ENCODE results near the gene COX7A2. TPM values are rescaled to one million over a fixed set of nuclear protein-coding genes. Genes with fewer than 3 reads are reported as not detected.

COX7A2 gene
- total and polyA plus RNA-seq, 10 of the 15 experiments (the other 5 are each of a cell fraction or from before 2014, with no cell fraction given) = 199 to 1,834 (median 576) TPM

GRCh38 chr6:75246386-75246785, 2.8 kb upstream of the COX7A2 start:
- Histone ChIP-seq H3K4me1 (ENCODE audit: control insufficient read depth, insufficient read depth, low read length) (no peaks in the 10 kb centered on the region), H3K27ac (ENCODE audit: control insufficient read depth, insufficient read depth) (no peak overlapping the region), H2AFZ (ENCODE audit: control insufficient read depth, low read depth, low read length) (no peak overlapping the region), H4K20me1 (ENCODE audit: control insufficient read depth, insufficient read depth) (no peaks in the 10 kb centered on the region), H3K9ac (ENCODE audit: control insufficient read depth, insufficient read depth, low read length) (no peak overlapping the region), H3K36me3 (ENCODE audit: control insufficient read depth in 2 of 2, insufficient read depth in 2 of 2, low read length in 1 of 2) (0 out of 4 replicates have a peak, but pooled peaks cover 0 to 4% of the 10 kb centered on the region in 2 experiments), H3K4me2 (ENCODE audit: control insufficient read depth, insufficient read depth) (no peak overlapping the region), H3K27me3 (replicated peaks in 1 of 2; ENCODE audit: control insufficient read depth in 2 of 2, insufficient read depth in 2 of 2, low read length in 1 of 2) (no peaks in the 10 kb centered on the region), H3K4me3 (no peak overlapping the region), H3K79me2 (ENCODE audit: control insufficient read depth, insufficient read depth, low read length) (peaks cover 17% of the 10 kb centered on the region), H3K9me3 (replicated peaks; ENCODE audit: control insufficient read depth, insufficient read depth, low read length) (no peaks in the 10 kb centered on the region)
- in situ Hi-C loops (cut with MboI) (loop anchor here (25.0 kb wide), 1 partner anchor 1809 kb away; no protein-coding TSS in a partner anchor), intact Hi-C loops (cut with micrococcal nuclease; ENCODE audit: unreplicated experiment) (no loop called here)
- ChIA-PET CTCF (no interaction called here), RAD21 (ENCODE audit: unreplicated experiment) (no interaction called here), SMC1A (ENCODE audit: uncharacterized antibody, unreplicated experiment) (no interaction called here), POLR2A (no interaction called here)
- DNase-seq (ENCODE audit: low read depth, low spot score) (no peak), FAIRE-seq (no peak), ATAC-seq (no peak)
- BruUV-seq (replicated peaks) = no TSS peak
- 70% methylated on average over 2 of the region's 2 CpGs for WGBS (ENCODE audit: insufficient coverage, insufficient replicate concordance, low lambda C conversion rate, missing lambda C conversion rate)
- TF ChIP-seq SP1 (IDR thresholded peaks at IDR 0.05; ENCODE audit: low read depth, low read length) (no peak), NBN (IDR thresholded peaks at IDR 0.05) (no peak), SIN3A (IDR thresholded peaks at IDR 0.05; ENCODE audit: low read depth, low read length) (no peak), ZNF592 (IDR thresholded peaks at IDR 0.05) (no peak), ELK1 (IDR thresholded peaks at IDR 0.05; ENCODE audit: low read depth, low read length) (no peak), CEBPB (IDR thresholded peaks at IDR 0.05; ENCODE audit: borderline replicate concordance in 1 of 2, low read depth in 2 of 2, low read length in 2 of 2) (no peak), GATAD2B (conservative IDR thresholded peaks at IDR 0.05; ENCODE audit: low read depth) (no peak), BCLAF1 (IDR thresholded peaks at IDR 0.05) (no peak), SKIL (IDR thresholded peaks at IDR 0.05; ENCODE audit: low read depth, poor library complexity, severe bottlenecking) (no peak), ZNF622 (IDR thresholded peaks at IDR 0.05) (no peak), ZNF274 (IDR thresholded peaks at IDR 0.05; ENCODE audit: insufficient read depth, insufficient read length) (no peak), MLLT1 (IDR thresholded peaks at IDR 0.05) (no peak)

All from GM12878 (cell line).